Astrocyte (in vitro differentiated cells and primary cell): ENCODE data around the gene CCDC63. TPM values are rescaled to one million over a fixed set of nuclear protein-coding genes. Genes with fewer than 3 reads are reported as not detected.

Experiments
- DNase-seq: peaks from one replicate; pipeline ENCODE4 v3.0.0-alpha.2; 2010; ENCODE audit warnings: low read depth
- FAIRE-seq: peaks from 2 replicates; lab custom pipeline; 2011; peaks lifted over from hg19 to GRCh38; lab: Jason Lieb, UNC
- H2AFZ ChIP-seq: 2 replicates; pipeline ENCODE4 v1.6.0; 2012; ENCODE audit warnings: low read depth, low read length, inconsistent platforms
- H3K27ac ChIP-seq: 2 replicates; pipeline ENCODE4 v1.5.1; 2011; ENCODE audit warnings: low read depth, low read length, inconsistent platforms
- H3K27me3 ChIP-seq: 2 replicates; pipeline ENCODE4 v1.6.0; 2011; ENCODE audit warnings: low read length, inconsistent platforms; ENCODE audit not compliant: insufficient read depth
- H3K36me3 ChIP-seq: 2 replicates; pipeline ENCODE4 v1.5.1; 2011; ENCODE audit warnings: low read length, inconsistent platforms; ENCODE audit not compliant: insufficient read depth
- H3K4me1 ChIP-seq: 2 replicates; pipeline ENCODE4 v1.5.1; 2011; ENCODE audit warnings: low read length, inconsistent platforms; ENCODE audit not compliant: insufficient read depth
- H3K4me2 ChIP-seq: 2 replicates; pipeline ENCODE4 v1.6.0; 2012; ENCODE audit warnings: low read length, inconsistent platforms
- H3K4me3 ChIP-seq: 2 replicates; pipeline ENCODE4 v1.5.1; 2011; ENCODE audit warnings: low read depth, mild to moderate bottlenecking, low read length, inconsistent platforms; ENCODE audit not compliant: insufficient read depth
- H3K79me2 ChIP-seq: 2 replicates; pipeline ENCODE4 v1.6.0; 2012; ENCODE audit warnings: mild to moderate bottlenecking, low read length, inconsistent platforms; ENCODE audit not compliant: insufficient read depth
- H3K9ac ChIP-seq: 2 replicates; pipeline ENCODE4 v1.6.0; 2012; ENCODE audit warnings: mild to moderate bottlenecking, low read length, inconsistent platforms
- H3K9me3 ChIP-seq: 2 replicates; pipeline ENCODE4 v1.5.1; 2012; ENCODE audit warnings: low read depth, mild to moderate bottlenecking, low read length, inconsistent platforms; ENCODE audit not compliant: insufficient read depth
- H4K20me1 ChIP-seq: 2 replicates; pipeline ENCODE4 v1.6.0; 2012; ENCODE audit warnings: low read length, inconsistent platforms; ENCODE audit not compliant: insufficient read depth
- H3K27ac Mint-ChIP-seq: one replicate; pipeline ENCODE4 v1.8.0; 2021; ENCODE audit warnings: mild to moderate bottlenecking, mixed read lengths; ENCODE audit not compliant: unreplicated experiment
- H3K27me3 Mint-ChIP-seq: one replicate; pipeline ENCODE4 v1.8.0; 2021; ENCODE audit warnings: low read depth, mixed read lengths; ENCODE audit not compliant: unreplicated experiment
- H3K36me3 Mint-ChIP-seq: one replicate; pipeline ENCODE4 v1.8.0; 2021; ENCODE audit warnings: low read depth, mixed read lengths; ENCODE audit not compliant: unreplicated experiment
- H3K4me1 Mint-ChIP-seq: one replicate; pipeline ENCODE4 v1.8.0; 2021; ENCODE audit warnings: low read depth, mixed read lengths; ENCODE audit not compliant: unreplicated experiment
- H3K4me3 Mint-ChIP-seq: one replicate; pipeline ENCODE4 v1.8.0; 2021; ENCODE audit warnings: mild to moderate bottlenecking, moderate library complexity, mixed read lengths; ENCODE audit not compliant: unreplicated experiment
- H3K9me3 Mint-ChIP-seq: one replicate; pipeline ENCODE4 v1.8.0; 2021; ENCODE audit warnings: mild to moderate bottlenecking, mixed read lengths; ENCODE audit not compliant: unreplicated experiment
- EZH2 ChIP-seq: IDR thresholded peaks from 2 replicates; pipeline ENCODE4 v1.6.1; 2012; ENCODE audit warnings: mild to moderate bottlenecking, low read length, inconsistent platforms; ENCODE audit not compliant: insufficient read depth
- total RNA-seq: library from RNA; stranded (reverse); gene quantifications from 2 replicates; pipeline ENCODE4 v1.2.1, GENCODE V29; 2021
- TF ChIP-seq, protein P1 (sequence below): IDR thresholded peaks from 2 replicates; pipeline ENCODE4 v1.5.1; 2011; ENCODE audit warnings: low read depth, mild to moderate bottlenecking, inconsistent platforms, low read length, moderate library complexity; ENCODE audit not compliant: insufficient read depth

Gene CCDC63
- total RNA-seq, 1 donor from 2014 or later = 0.30 TPM

DNA sequence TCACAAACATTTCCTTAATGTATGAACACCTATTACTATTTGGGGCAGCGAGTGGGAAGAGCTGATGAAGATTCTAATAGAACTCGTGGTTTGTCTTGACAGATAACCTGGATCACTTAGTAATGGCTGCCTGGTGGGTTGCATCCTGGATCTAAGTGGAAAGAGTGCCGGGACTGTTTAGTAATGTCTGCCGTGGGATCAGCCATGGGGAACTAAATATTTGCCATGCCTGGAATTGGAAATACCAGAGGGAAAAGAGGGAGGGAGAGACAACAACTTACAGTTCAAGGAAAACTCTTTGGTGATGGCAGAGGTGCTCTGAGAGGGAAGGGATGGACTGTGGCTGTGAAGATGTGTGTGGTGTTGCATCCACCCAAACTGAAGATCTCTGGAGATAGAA lies 21.3 kb upstream of the CCDC63 start:
- no peak overlapping the region for H3K4me3 Mint-ChIP-seq
- FAIRE-seq (no peak), DNase-seq (no peak)
- no peak overlapping the region for H3K27ac Mint-ChIP-seq
- Histone ChIP-seq H3K4me3 (no peak overlapping the region), H3K79me2 (no peaks in the 10 kb centered on the region), H4K20me1 (no peaks in the 10 kb centered on the region), H3K27ac (no peak overlapping the region), H2AFZ (no peak overlapping the region), H3K9ac (no peak overlapping the region), H3K4me1 (no peaks in the 10 kb centered on the region), H3K4me2 (no peak overlapping the region), H3K36me3 (no peaks in the 10 kb centered on the region), H3K9me3 (no peaks in the 10 kb centered on the region), H3K27me3 (peaks cover 2% of the 10 kb centered on the region)
- H3K27me3 Mint-ChIP-seq = peaks cover 13% of the 10 kb centered on the region
- peaks cover 6% of the 10 kb centered on the region for H3K9me3 Mint-ChIP-seq
- no peaks in the 10 kb centered on the region for H3K4me1 Mint-ChIP-seq
- TF ChIP-seq EZH2 = no peak
- TF ChIP-seq, protein P1, sequence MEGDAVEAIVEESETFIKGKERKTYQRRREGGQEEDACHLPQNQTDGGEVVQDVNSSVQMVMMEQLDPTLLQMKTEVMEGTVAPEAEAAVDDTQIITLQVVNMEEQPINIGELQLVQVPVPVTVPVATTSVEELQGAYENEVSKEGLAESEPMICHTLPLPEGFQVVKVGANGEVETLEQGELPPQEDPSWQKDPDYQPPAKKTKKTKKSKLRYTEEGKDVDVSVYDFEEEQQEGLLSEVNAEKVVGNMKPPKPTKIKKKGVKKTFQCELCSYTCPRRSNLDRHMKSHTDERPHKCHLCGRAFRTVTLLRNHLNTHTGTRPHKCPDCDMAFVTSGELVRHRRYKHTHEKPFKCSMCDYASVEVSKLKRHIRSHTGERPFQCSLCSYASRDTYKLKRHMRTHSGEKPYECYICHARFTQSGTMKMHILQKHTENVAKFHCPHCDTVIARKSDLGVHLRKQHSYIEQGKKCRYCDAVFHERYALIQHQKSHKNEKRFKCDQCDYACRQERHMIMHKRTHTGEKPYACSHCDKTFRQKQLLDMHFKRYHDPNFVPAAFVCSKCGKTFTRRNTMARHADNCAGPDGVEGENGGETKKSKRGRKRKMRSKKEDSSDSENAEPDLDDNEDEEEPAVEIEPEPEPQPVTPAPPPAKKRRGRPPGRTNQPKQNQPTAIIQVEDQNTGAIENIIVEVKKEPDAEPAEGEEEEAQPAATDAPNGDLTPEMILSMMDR = no peak
- H3K36me3 Mint-ChIP-seq = no peaks in the 10 kb centered on the region

DNA sequence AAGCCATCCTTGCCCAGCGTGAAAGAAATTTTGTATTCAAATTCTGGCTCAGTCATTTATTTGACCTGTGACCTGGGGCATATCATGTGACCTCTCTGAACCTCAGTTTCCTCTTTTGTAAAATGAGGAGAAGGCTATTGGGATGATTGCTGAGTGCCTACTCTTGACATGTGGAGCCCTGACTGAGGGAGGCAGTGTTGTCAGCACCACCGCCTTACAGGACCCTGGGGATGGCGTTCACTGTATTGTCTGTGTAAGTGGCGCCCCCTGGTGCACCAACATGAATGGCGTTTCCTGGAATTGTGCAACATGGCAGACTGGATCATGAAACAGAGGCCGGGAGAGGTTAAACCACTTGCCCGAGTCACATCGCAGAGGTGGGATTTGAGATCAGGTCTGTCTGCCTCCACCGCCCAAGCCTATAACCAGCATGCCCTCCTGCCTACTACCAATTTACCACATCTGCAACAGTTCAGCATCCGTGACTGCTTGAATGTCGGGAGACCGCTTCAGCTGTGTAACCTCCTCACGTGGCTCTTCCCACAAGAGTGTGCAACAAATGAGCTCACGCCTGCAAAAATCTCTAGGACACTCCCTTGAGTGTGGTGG lies 20.1 kb upstream of the CCDC63 start:
- H3K4me1 Mint-ChIP-seq = no peaks in the 10 kb centered on the region
- Histone ChIP-seq H3K4me2 (no peak overlapping the region), H3K9me3 (no peaks in the 10 kb centered on the region), H3K9ac (no peak overlapping the region), H4K20me1 (no peaks in the 10 kb centered on the region), H3K36me3 (no peaks in the 10 kb centered on the region), H3K27ac (no peak overlapping the region), H3K4me3 (no peak overlapping the region), H3K27me3 (peaks cover 6% of the 10 kb centered on the region), H3K4me1 (no peaks in the 10 kb centered on the region), H3K79me2 (no peaks in the 10 kb centered on the region), H2AFZ (peak overlapping the region; percentile 37)
- DNase-seq (peak; percentile 50), FAIRE-seq (peak; percentile 60)
- H3K4me3 Mint-ChIP-seq = no peak overlapping the region
- H3K27ac Mint-ChIP-seq = no peak overlapping the region
- TF ChIP-seq, protein P1 = peak; percentile 71
- no peak for TF ChIP-seq EZH2
- H3K27me3 Mint-ChIP-seq = peaks cover 9% of the 10 kb centered on the region
- H3K36me3 Mint-ChIP-seq = no peaks in the 10 kb centered on the region
- peaks cover 1% of the 10 kb centered on the region for H3K9me3 Mint-ChIP-seq

DNA sequence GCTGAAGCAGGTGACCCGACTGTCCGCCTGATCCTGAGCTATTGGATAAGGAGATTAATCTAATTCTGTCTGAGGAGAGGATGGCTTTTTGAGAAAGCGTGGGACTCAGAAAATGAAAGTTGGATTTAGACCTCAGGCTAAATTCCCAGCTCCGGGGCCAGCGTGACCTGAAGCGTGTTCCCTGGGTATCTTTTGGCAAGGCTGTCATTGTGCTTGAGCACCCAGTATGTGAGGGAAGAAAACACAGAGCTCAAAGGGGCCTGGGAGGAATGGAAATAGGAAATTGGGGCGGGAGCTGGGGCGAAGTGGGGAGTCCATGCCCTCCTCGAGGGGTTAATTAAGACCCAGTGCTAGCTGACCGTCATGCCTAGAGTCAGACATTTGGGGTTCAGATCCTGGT lies 17.5 kb upstream of the CCDC63 start:
- Mint-ChIP-seq H3K4me1 (no peaks in the 10 kb centered on the region), H3K27ac (no peak overlapping the region), H3K27me3 (peaks cover 12% of the 10 kb centered on the region), H3K9me3 (no peaks in the 10 kb centered on the region), H3K4me3 (no peak overlapping the region), H3K36me3 (no peaks in the 10 kb centered on the region)
- no peaks in the 10 kb centered on the region for H3K9me3 ChIP-seq
- no peak overlapping the region for H3K9ac ChIP-seq
- H3K4me3 ChIP-seq = no peak overlapping the region
- no peak overlapping the region for H3K4me2 ChIP-seq
- FAIRE-seq = no peak
- no peak overlapping the region for H2AFZ ChIP-seq
- no peaks in the 10 kb centered on the region for H3K79me2 ChIP-seq
- no peaks in the 10 kb centered on the region for H4K20me1 ChIP-seq
- H3K27me3 ChIP-seq = peaks cover 6% of the 10 kb centered on the region
- no peaks in the 10 kb centered on the region for H3K4me1 ChIP-seq
- no peak overlapping the region for H3K27ac ChIP-seq
- no peaks in the 10 kb centered on the region for H3K36me3 ChIP-seq
- no peak for DNase-seq
- TF ChIP-seq, protein P1 = no peak
- no peak for TF ChIP-seq EZH2
